Adrenal gland (tissue), 5 donors: Measurements from ENCODE around the gene LOX.

Experiments used
- CTCF ChIP-seq, 6 experiments: fragments of 450-650 bp in 4 of 6; fragments of 200-600 bp in 2 of 6; sonication (generic) in 1 of 6; IDR thresholded peaks; 1 replicate in 5 of 6; 2 replicates in 1 of 6; pipeline versions ENCODE4 v1.5.1 to v1.8.0; 2016 to 2021; ENCODE audit warnings: antibody characterized with exemption in 6 of 6, mild to moderate bottlenecking in 2 of 6, moderate library complexity in 1 of 6
- POLR2A ChIP-seq, 2 donors: fragments of 450-650 bp; IDR thresholded peaks; one replicate each; pipeline ENCODE4 v1.6.1; 2017; ENCODE audit warnings: antibody characterized with exemption in 2 of 2, mild to moderate bottlenecking in 2 of 2, moderate library complexity in 1 of 2
- donor health status: DM: no; HTN: no; CAD: no.

GRCh38 chr5:122064992-122065391 lies 13.1 kb downstream of the LOX start:
- no peak for TF ChIP-seq CTCF (IDR thresholded peaks at IDR 0.05)
- TF ChIP-seq POLR2A (IDR thresholded peaks at IDR 0.05): no peak
